HG02678 (cell line): Measurements from ENCODE around the gene ANO10.

Experiments
- ATAC-seq: cut with Tn5 transposase; IDR thresholded peaks from one replicate; pipeline ENCODE4 v1.9.1; 2021; ENCODE audit warnings: mild to moderate bottlenecking, moderate library complexity; ENCODE audit not compliant: unreplicated experiment

Gene ANO10

GRCh38 chr3:43388915-43389314 lies 232.9 kb downstream of the ANO10 start:
- no peak for ATAC-seq

- no peak for ATAC-seq
Measured at GRCh38 chr3:43388175-43388574, 233.6 kb downstream of the ANO10 start.

GRCh38 chr3:43379343-43379742 lies 242.5 kb downstream of the ANO10 start:
- ATAC-seq = no peak

- peak; percentile 72 for ATAC-seq
Measured at GRCh38 chr3:43378066-43378935, 243.5 kb downstream of the ANO10 start.

- ATAC-seq = no peak
Measured at GRCh38 chr3:43373560-43373928, 248.3 kb downstream of the ANO10 start.

- no peak for ATAC-seq
Measured at GRCh38 chr3:43372809-43373559, 248.8 kb downstream of the ANO10 start.

- ATAC-seq = no peak
Measured at GRCh38 chr3:43372007-43372740, 249.6 kb downstream of the ANO10 start.

GRCh38 chr3:43371494-43371893 lies 250.3 kb downstream of the ANO10 start:
- ATAC-seq = no peak

- no peak for ATAC-seq
Measured at GRCh38 chr3:43370293-43370980, 251.4 kb downstream of the ANO10 start.

- no peak for ATAC-seq
Measured at GRCh38 chr3:43369404-43370292, 252.2 kb downstream of the ANO10 start.

GRCh38 chr3:43366885-43367284 lies 254.9 kb downstream of the ANO10 start:
- ATAC-seq = no peak

- no peak for ATAC-seq
Measured at GRCh38 chr3:43366481-43366880, 255.3 kb downstream of the ANO10 start.

GRCh38 chr3:43365601-43366305 lies 256.1 kb downstream of the ANO10 start:
- no peak for ATAC-seq

GRCh38 chr3:43364926-43365325 lies 256.9 kb downstream of the ANO10 start:
- no peak for ATAC-seq

GRCh38 chr3:43364494-43364893 lies 257.3 kb downstream of the ANO10 start:
- ATAC-seq = no peak

- no peak for ATAC-seq
Measured at GRCh38 chr3:43363621-43364266, 258.1 kb downstream of the ANO10 start.

GRCh38 chr3:43362961-43363360 lies 258.9 kb downstream of the ANO10 start:
- ATAC-seq = no peak

- ATAC-seq = no peak
Measured at GRCh38 chr3:43362183-43362582, 259.6 kb downstream of the ANO10 start.

- ATAC-seq = no peak
Measured at GRCh38 chr3:43361077-43361476, 260.7 kb downstream of the ANO10 start.
